Spleen (tissue), 7 donors: ENCODE data around the gene ARHGAP27.

ENCODE experiments used
- POLR2A ChIP-seq, 3 donors: fragments of 450-650 bp; IDR thresholded peaks; one replicate each; pipeline ENCODE4 v1.5.1; 2017; ENCODE audit warnings: antibody characterized with exemption in 3 of 3, mild to moderate bottlenecking in 1 of 3
- POLR2AphosphoS5 ChIP-seq, 3 donors: sonication (generic); formaldehyde crosslinking; IDR thresholded peaks; one replicate each; pipeline ENCODE4 v1.5.1; 2017; ENCODE audit warnings: antibody characterized with exemption in 3 of 3
- TF ChIP-seq, protein P1 (sequence below), 11 experiments: fragments of 200-600 bp in 7 of 11; fragments of 450-650 bp in 4 of 11; sonication (generic) in 4 of 11; IDR thresholded peaks in 8 of 11; conservative IDR thresholded peaks in 3 of 11; 1 replicate in 7 of 11; 2 replicates in 4 of 11; pipeline versions ENCODE4 v1.4.0 to v1.8.0; 2016 to 2021; ENCODE audit warnings: antibody characterized with exemption in 11 of 11, inconsistent platforms in 4 of 11, mild to moderate bottlenecking in 1 of 11
- donor health status: DM: no; HTN: no; CAD: no; lungs with moderate emphysema.
- donor health status: DM: no; HTN: no; CAD: no.
- donor health status: DM: no; HTN: no; CAD: no.

DNA sequence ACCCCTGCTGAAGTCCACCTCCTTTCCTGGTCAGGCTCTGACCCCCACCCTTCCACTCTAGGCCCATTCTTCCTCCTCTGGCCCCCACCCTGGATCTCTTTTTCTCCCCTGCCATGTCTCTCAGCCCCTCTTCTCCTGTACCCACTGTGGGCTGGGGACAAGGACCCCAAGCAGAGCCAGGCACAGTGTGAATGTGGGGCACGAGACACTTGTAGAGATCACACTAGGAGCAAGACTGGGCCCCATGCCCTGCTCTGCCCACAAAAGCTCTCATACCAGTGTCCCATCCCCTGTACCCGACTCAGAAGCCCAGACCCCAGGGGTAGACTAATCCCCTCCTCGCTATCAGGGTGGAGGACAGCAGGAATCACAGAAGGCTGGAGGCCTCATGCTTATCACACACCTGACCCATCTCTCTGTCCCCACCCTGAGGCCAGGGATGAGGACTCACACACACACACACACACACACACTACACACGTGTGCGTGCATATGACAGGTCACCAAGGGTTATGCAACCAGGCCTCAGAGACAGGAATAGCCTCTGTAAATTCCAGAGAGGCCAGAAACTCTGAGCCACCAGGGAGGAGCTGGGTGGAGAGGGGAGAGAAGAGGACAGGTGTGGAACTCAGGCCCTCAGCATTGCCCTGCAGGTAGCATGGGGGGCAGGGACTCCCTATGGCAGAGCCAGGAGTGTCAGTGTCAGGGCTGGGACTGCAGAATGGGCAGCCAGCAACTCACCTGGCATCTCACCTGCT, 21.1 kb downstream of the ARHGAP27 start:
- TF ChIP-seq, protein P1, sequence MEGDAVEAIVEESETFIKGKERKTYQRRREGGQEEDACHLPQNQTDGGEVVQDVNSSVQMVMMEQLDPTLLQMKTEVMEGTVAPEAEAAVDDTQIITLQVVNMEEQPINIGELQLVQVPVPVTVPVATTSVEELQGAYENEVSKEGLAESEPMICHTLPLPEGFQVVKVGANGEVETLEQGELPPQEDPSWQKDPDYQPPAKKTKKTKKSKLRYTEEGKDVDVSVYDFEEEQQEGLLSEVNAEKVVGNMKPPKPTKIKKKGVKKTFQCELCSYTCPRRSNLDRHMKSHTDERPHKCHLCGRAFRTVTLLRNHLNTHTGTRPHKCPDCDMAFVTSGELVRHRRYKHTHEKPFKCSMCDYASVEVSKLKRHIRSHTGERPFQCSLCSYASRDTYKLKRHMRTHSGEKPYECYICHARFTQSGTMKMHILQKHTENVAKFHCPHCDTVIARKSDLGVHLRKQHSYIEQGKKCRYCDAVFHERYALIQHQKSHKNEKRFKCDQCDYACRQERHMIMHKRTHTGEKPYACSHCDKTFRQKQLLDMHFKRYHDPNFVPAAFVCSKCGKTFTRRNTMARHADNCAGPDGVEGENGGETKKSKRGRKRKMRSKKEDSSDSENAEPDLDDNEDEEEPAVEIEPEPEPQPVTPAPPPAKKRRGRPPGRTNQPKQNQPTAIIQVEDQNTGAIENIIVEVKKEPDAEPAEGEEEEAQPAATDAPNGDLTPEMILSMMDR (IDR thresholded peaks at IDR 0.05 in 8 of 11, conservative IDR thresholded peaks at IDR 0.05 in 3 of 11) = no peak
- TF ChIP-seq POLR2AphosphoS5 (IDR thresholded peaks at IDR 0.05) = no peak
- TF ChIP-seq POLR2A (IDR thresholded peaks at IDR 0.05) = no peak
